IMR-90 (cell line): ENCODE results near the gene NUBP1. TPM values are rescaled to one million over a fixed set of nuclear protein-coding genes. Genes with fewer than 3 reads are reported as not detected.

ENCODE experiments used
- ATAC-seq: fragments of 200-7000 bp; cut with Tn5 transposase; 2 replicates; pipeline ENCODE4 v1.9.1; 2020; ENCODE audit warnings: low read depth, mild to moderate bottlenecking, moderate library complexity
- BruUV-seq: library from RNA; stranded (reverse); fragments of 400-500 nt; replicated peaks from 2 replicates; lab custom pipeline; 2021; lab: Mats Ljungman, UMichigan
- CTCF ChIA-PET: fragments of 300-600 bp; formaldehyde crosslinking; extraction: SDS; loops from one replicate; lab custom pipeline; 2021; ENCODE audit warnings: antibody characterized with exemption; lab: Yijun Ruan, JAX
- POLR2A ChIA-PET: fragments of 300-600 bp; sonication (Branson Sonifier 250); formaldehyde crosslinking; loops from one replicate; lab custom pipeline; 2022; ENCODE audit warnings: antibody characterized with exemption; ENCODE audit not compliant: unreplicated experiment; lab: Charles Lee
- DNase-seq: peaks from one replicate; pipeline ENCODE4 v3.0.0; 2013
- H2AFZ ChIP-seq: replicated peaks from 2 replicates; pipeline ENCODE3; 2013; ENCODE audit warnings: low read length, mild to moderate bottlenecking; ENCODE audit not compliant: poor library complexity
- H2AK5ac ChIP-seq: 2 replicates; pipeline ENCODE4 v1.6.1; 2013; ENCODE audit warnings: low read depth, low read length, inconsistent platforms
- H2AK9ac ChIP-seq: replicated peaks from 2 replicates; pipeline ENCODE3; 2013; ENCODE audit warnings: mild to moderate bottlenecking, low read depth, low read length, moderate library complexity; ENCODE audit not compliant: poor library complexity
- H2BK120ac ChIP-seq: 2 replicates; pipeline ENCODE4 v1.6.1; 2013; ENCODE audit warnings: low read depth, low read length, inconsistent platforms
- H2BK15ac ChIP-seq: 3 replicates; pipeline ENCODE4 v1.6.1; 2013; ENCODE audit warnings: low read depth, low read length, inconsistent platforms
- H2BK20ac ChIP-seq: 2 replicates; pipeline ENCODE4 v1.6.1; 2013; ENCODE audit warnings: low read depth, mild to moderate bottlenecking, inconsistent platforms, low read length, moderate library complexity
- H2BK5ac ChIP-seq: 2 replicates; pipeline ENCODE4 v1.6.1; 2013; ENCODE audit warnings: mild to moderate bottlenecking, low read depth, low read length, inconsistent platforms; ENCODE audit not compliant: poor library complexity, severe bottlenecking
- H3K14ac ChIP-seq: replicated peaks from 2 replicates; pipeline ENCODE4 v1.6.1; 2013; ENCODE audit warnings: low read depth, low read length, inconsistent platforms
- H3K18ac ChIP-seq: 2 replicates; pipeline ENCODE4 v1.6.1; 2013; ENCODE audit warnings: low read depth, low read length, control low read depth
- H3K23ac ChIP-seq: 2 replicates; pipeline ENCODE4 v1.6.1; 2013; ENCODE audit warnings: low read depth, low read length, inconsistent platforms
- H3K27ac ChIP-seq: 2 replicates; pipeline ENCODE4 v1.5.1; 2013; ENCODE audit warnings: mild to moderate bottlenecking, control low read depth, low read length; ENCODE audit not compliant: insufficient read depth
- H3K27me3 ChIP-seq: 2 replicates; pipeline ENCODE4 v1.6.1; 2013; ENCODE audit warnings: low read length; ENCODE audit not compliant: control insufficient read depth, insufficient read depth
- H3K36me3 ChIP-seq: 2 replicates; pipeline ENCODE4 v1.6.1; 2013; ENCODE audit warnings: low read length, mixed read lengths; ENCODE audit not compliant: control insufficient read depth, insufficient read depth
- H3K4ac ChIP-seq: 2 replicates; pipeline ENCODE4 v1.6.1; 2013; ENCODE audit warnings: low read depth, low read length, inconsistent platforms
- H3K4me1 ChIP-seq: 2 replicates; pipeline ENCODE4 v1.6.1; 2013; ENCODE audit warnings: low read length, mixed read lengths; ENCODE audit not compliant: control insufficient read depth, insufficient read depth
- H3K4me2 ChIP-seq: 2 replicates; pipeline ENCODE4 v1.6.1; 2013; ENCODE audit warnings: low read depth, mild to moderate bottlenecking, control low read depth, low read length, moderate library complexity
- H3K4me3 ChIP-seq: 2 replicates; pipeline ENCODE4 v1.5.1; 2013; ENCODE audit warnings: low read depth, mild to moderate bottlenecking, control low read depth, low read length, moderate library complexity; ENCODE audit not compliant: insufficient read depth
- H3K56ac ChIP-seq: 2 replicates; pipeline ENCODE4 v1.6.1; 2013; ENCODE audit warnings: low read length, inconsistent platforms; ENCODE audit not compliant: insufficient read depth; ENCODE audit errors: extremely low read depth
- H3K79me1 ChIP-seq, 2 experiments: 2 replicates each; pipeline ENCODE4 v1.6.1; 2013; ENCODE audit warnings: low read length in 2 of 2, inconsistent platforms in 1 of 2, low read depth in 1 of 2
- H3K9ac ChIP-seq: 2 replicates; pipeline ENCODE4 v1.6.1; 2013; ENCODE audit warnings: low read depth, low read length, control low read depth
- H3K9me1 ChIP-seq: 2 replicates; pipeline ENCODE4 v1.6.1; 2013; ENCODE audit warnings: low read length, inconsistent platforms; ENCODE audit not compliant: insufficient read depth
- H3K9me3 ChIP-seq: 2 replicates; pipeline ENCODE4 v1.6.1; 2013; ENCODE audit warnings: low read length; ENCODE audit not compliant: control insufficient read depth, insufficient read depth
- H4K20me1 ChIP-seq: 2 replicates; pipeline ENCODE4 v1.6.1; 2013; ENCODE audit warnings: low read length, inconsistent platforms; ENCODE audit not compliant: insufficient read depth
- H4K5ac ChIP-seq: 2 replicates; pipeline ENCODE4 v1.6.1; 2013; ENCODE audit warnings: mild to moderate bottlenecking, low read depth, low read length, control low read depth
- H4K8ac ChIP-seq, 2 experiments: 2 replicates each; pipeline ENCODE4 v1.6.1; 2013; ENCODE audit warnings: low read depth in 2 of 2, low read length in 2 of 2, control low read depth in 1 of 2, inconsistent platforms in 1 of 2
- H4K91ac ChIP-seq: 2 replicates; pipeline ENCODE4 v1.6.1; 2013; ENCODE audit warnings: low read depth, low read length, inconsistent platforms; ENCODE audit not compliant: insufficient read depth
- CHD1 ChIP-seq: IDR thresholded peaks from 2 replicates; pipeline ENCODE4 v1.6.1; 2012; ENCODE audit warnings: low read depth, low read length, improper control_type of control experiment
- FOS ChIP-seq: fragments of 150-350 bp; IDR thresholded peaks from 2 replicates; pipeline ENCODE4 v1.6.1; 2016; ENCODE audit warnings: low read depth, low read length
- MAZ ChIP-seq: IDR thresholded peaks from 2 replicates; pipeline ENCODE4 v1.6.1; 2012; ENCODE audit warnings: low read depth, mild to moderate bottlenecking, low read length, improper control_type of control experiment, moderate library complexity, borderline replicate concordance
- MXI1 ChIP-seq: IDR thresholded peaks from 2 replicates; pipeline ENCODE4 v1.6.1; 2012; ENCODE audit warnings: low read depth, mild to moderate bottlenecking, low read length, moderate library complexity, borderline replicate concordance
- NFE2L2 ChIP-seq: fragments of 150-350 bp; IDR thresholded peaks from 2 replicates; pipeline ENCODE4 v1.6.1; 2016; ENCODE audit warnings: low read depth, mild to moderate bottlenecking, low read length
- POLR2A ChIP-seq: IDR thresholded peaks from 2 replicates; pipeline ENCODE4 v1.6.1; 2012; ENCODE audit warnings: mild to moderate bottlenecking, low read depth, low read length
- RCOR1 ChIP-seq: IDR thresholded peaks from 2 replicates; pipeline ENCODE4 v1.6.1; 2012; ENCODE audit warnings: mild to moderate bottlenecking, low read length, improper control_type of control experiment; ENCODE audit not compliant: insufficient replicate concordance
- RFX5 ChIP-seq: IDR thresholded peaks from 2 replicates; pipeline ENCODE4 v1.8.0; 2012; ENCODE audit warnings: low read depth, mild to moderate bottlenecking, low read length, moderate library complexity
- SMC3 ChIP-seq: fragments of 150-350 bp; IDR thresholded peaks from 2 replicates; pipeline ENCODE4 v1.6.1; 2016; ENCODE audit warnings: low read depth, mild to moderate bottlenecking, antibody characterized with exemption, low read length, moderate library complexity
- WGBS, 2 experiments: methylation state at CpG; one replicate each; pipeline versions ENCODE4 v1.1.5 to v1.1.7; 2013; ENCODE audit warnings: missing lambda C conversion rate in 2 of 2; ENCODE audit not compliant: insufficient read length in 1 of 2; ENCODE audit errors: extremely low coverage in 2 of 2; 5-methylcytosine and 5-hydroxymethylcytosine counted together
- dilution Hi-C: fragments of 300-500 bp; cut with HindIII; formaldehyde crosslinking; loops from one replicate; pipeline ENCODE4 v1.14.3; 2018; ENCODE audit warnings: low sequenced_read_pairs; ENCODE audit not compliant: unreplicated experiment
- in situ Hi-C: fragments of 300-500 bp; cut with MboI; formaldehyde crosslinking; loops from 3 replicates; pipeline ENCODE4 v1.14.3; 2019; ENCODE audit warnings: low sequenced_read_pairs, inconsistent platforms, mixed read lengths
- intact Hi-C: fragments of 100-400 bp; cut with micrococcal nuclease; formaldehyde crosslinking; loops from 2 replicates; pipeline ENCODE4 v1.10.0; 2022
- polyA plus RNA-seq, 3 experiments: library from polyadenylated mRNA; depleted of rRNA; stranded (reverse); fragments of >200 nt; gene quantifications; 2 replicates each; pipeline ENCODE4 v1.2.3, GENCODE V29; 2012; ENCODE audit warnings: low replicate concordance in 1 of 3
- total RNA-seq: library from RNA; depleted of rRNA; stranded (reverse); fragments of >200 nt; gene quantifications from 2 replicates; pipeline ENCODE4 v1.2.3, GENCODE V29; 2012
- TF ChIP-seq, protein P1 (sequence below): fragments of 150-350 bp; IDR thresholded peaks from 2 replicates; pipeline ENCODE4 v1.6.1; 2016; ENCODE audit warnings: low read depth, mild to moderate bottlenecking, low read length, moderate library complexity, borderline replicate concordance
- TF ChIP-seq, protein P2 (sequence below): conservative IDR thresholded peaks from 2 replicates; pipeline ENCODE4 v1.5.1; 2012; ENCODE audit warnings: mild to moderate bottlenecking, low read depth, low read length, improper control_type of control experiment
- TF ChIP-seq, protein P3 (sequence below): fragments of 150-350 bp; IDR thresholded peaks from 2 replicates; pipeline ENCODE4 v1.6.1; 2017; ENCODE audit warnings: mild to moderate bottlenecking, antibody characterized with exemption, low read length, low read depth

The NUBP1 gene
- total and polyA plus RNA-seq, 2 of the 4 experiments (the other 2 are of a cell fraction) = 28.0 to 31.5 TPM

DNA sequence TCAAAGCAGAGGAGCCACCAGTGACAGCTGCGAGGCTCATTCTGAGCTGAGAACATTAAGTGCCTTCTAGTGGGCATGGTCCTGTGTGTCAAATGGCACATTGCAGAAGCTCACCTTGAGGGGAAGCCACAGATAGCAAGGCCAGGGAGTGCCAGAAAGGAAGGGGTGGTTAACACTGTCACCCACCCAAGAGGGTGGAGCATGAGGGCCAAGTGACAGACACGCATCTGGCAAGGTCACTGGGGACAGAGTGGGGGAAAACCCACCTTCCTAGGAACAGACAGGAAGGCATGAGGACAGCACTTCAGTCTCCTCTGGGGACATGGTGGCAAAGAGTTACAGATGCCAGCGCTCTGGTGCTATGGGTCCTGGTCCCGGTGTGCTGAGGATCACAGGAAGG is 22.1 kb downstream of the NUBP1 start:
- no peak overlapping the region for H2BK15ac ChIP-seq
- no TSS peak for BruUV-seq
- H4K8ac ChIP-seq = no peak overlapping the region
- H2BK120ac ChIP-seq = no peak overlapping the region
- ATAC-seq = no peak
- H2BK5ac ChIP-seq = no peak overlapping the region
- no peaks in the 10 kb centered on the region for H4K20me1 ChIP-seq
- H3K9me1 ChIP-seq = no peaks in the 10 kb centered on the region
- intact Hi-C loops (no loop called here), in situ Hi-C loops (no loop called here), dilution Hi-C loops (no loop called here)
- H3K36me3 ChIP-seq = peaks cover 27% of the 10 kb centered on the region
- no peak overlapping the region for H3K4ac ChIP-seq
- no peak overlapping the region for H3K18ac ChIP-seq
- WGBS, 2 experiments = no CpG with 5 or more reads among the region's 4 CpGs
- H3K27ac ChIP-seq = no peak overlapping the region
- H3K23ac ChIP-seq = no peak overlapping the region
- no peaks in the 10 kb centered on the region for H3K27me3 ChIP-seq
- no peak overlapping the region for H3K56ac ChIP-seq
- H2AFZ ChIP-seq = no peak overlapping the region
- H3K9ac ChIP-seq = no peak overlapping the region
- no peak for TF ChIP-seq MAZ
- no peak for TF ChIP-seq SMC3
- no peak for TF ChIP-seq POLR2A
- no peak for TF ChIP-seq NFE2L2
- TF ChIP-seq RCOR1 = no peak
- TF ChIP-seq, protein P1, sequence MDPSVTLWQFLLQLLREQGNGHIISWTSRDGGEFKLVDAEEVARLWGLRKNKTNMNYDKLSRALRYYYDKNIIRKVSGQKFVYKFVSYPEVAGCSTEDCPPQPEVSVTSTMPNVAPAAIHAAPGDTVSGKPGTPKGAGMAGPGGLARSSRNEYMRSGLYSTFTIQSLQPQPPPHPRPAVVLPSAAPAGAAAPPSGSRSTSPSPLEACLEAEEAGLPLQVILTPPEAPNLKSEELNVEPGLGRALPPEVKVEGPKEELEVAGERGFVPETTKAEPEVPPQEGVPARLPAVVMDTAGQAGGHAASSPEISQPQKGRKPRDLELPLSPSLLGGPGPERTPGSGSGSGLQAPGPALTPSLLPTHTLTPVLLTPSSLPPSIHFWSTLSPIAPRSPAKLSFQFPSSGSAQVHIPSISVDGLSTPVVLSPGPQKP = no peak
- TF ChIP-seq, protein P2, sequence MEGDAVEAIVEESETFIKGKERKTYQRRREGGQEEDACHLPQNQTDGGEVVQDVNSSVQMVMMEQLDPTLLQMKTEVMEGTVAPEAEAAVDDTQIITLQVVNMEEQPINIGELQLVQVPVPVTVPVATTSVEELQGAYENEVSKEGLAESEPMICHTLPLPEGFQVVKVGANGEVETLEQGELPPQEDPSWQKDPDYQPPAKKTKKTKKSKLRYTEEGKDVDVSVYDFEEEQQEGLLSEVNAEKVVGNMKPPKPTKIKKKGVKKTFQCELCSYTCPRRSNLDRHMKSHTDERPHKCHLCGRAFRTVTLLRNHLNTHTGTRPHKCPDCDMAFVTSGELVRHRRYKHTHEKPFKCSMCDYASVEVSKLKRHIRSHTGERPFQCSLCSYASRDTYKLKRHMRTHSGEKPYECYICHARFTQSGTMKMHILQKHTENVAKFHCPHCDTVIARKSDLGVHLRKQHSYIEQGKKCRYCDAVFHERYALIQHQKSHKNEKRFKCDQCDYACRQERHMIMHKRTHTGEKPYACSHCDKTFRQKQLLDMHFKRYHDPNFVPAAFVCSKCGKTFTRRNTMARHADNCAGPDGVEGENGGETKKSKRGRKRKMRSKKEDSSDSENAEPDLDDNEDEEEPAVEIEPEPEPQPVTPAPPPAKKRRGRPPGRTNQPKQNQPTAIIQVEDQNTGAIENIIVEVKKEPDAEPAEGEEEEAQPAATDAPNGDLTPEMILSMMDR = no peak
- no peak for TF ChIP-seq RFX5
- no peak for TF ChIP-seq MXI1
- no peak for TF ChIP-seq FOS
- no peak for TF ChIP-seq CHD1
- TF ChIP-seq, protein P3, sequence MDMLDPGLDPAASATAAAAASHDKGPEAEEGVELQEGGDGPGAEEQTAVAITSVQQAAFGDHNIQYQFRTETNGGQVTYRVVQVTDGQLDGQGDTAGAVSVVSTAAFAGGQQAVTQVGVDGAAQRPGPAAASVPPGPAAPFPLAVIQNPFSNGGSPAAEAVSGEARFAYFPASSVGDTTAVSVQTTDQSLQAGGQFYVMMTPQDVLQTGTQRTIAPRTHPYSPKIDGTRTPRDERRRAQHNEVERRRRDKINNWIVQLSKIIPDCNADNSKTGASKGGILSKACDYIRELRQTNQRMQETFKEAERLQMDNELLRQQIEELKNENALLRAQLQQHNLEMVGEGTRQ = no peak
- H3K4me3 ChIP-seq = no peak overlapping the region
- H3K4me2 ChIP-seq = no peak overlapping the region
- H3K9me3 ChIP-seq = no peaks in the 10 kb centered on the region
- no peak overlapping the region for H2BK20ac ChIP-seq
- ChIA-PET POLR2A (no interaction called here), CTCF (no interaction called here)
- no peak overlapping the region for H2AK9ac ChIP-seq
- H3K14ac ChIP-seq = no peak overlapping the region
- no peaks in the 10 kb centered on the region for H3K4me1 ChIP-seq
- no peak for DNase-seq
- no peaks in the 10 kb centered on the region for H3K79me1 ChIP-seq
- no peak overlapping the region for H4K5ac ChIP-seq
- H4K91ac ChIP-seq = no peak overlapping the region
- H2AK5ac ChIP-seq = no peak overlapping the region
